ENCODE results near the gene TSSK3. TPM values are rescaled to one million over a fixed set of nuclear protein-coding genes. Genes with fewer than 3 reads are reported as not detected.

Gene TSSK3
- polyA plus RNA-seq, 1 experiment = 0.33 TPM

- no peak overlapping the region for H3K27ac ChIP-seq (ENCODE audit: low read depth, low read length)
- H3K27me3 ChIP-seq (ENCODE audit: control insufficient read depth, insufficient read depth, low read length) = no peaks in the 10 kb centered on the region
- POLR2A ChIA-PET = interaction anchor here (4.2 kb wide), 1 partner anchor 32 kb away, joined by 30 read pairs; the partner anchor contains the start of gene MARCKSL1
- H3K4me3 ChIP-seq (ENCODE audit: low read depth, low read length) = no peak overlapping the region
- TF ChIP-seq CTCF (IDR thresholded peaks at IDR 0.05; ENCODE audit: low read depth, low read length) = no peak
- no peaks in the 10 kb centered on the region for H3K9me3 ChIP-seq (ENCODE audit: control insufficient read depth, insufficient read depth, low read length)
- CTCF ChIA-PET = interaction anchor here (0.9 to 1.6 kb wide), 2 partner anchors 33 to 152 kb away, joined by 3 to 5 read pairs; no protein-coding TSS in a partner anchor
- no peak for DNase-seq (ENCODE audit: low read depth, low spot score)
Observed at GRCh38 chr1:32367912-32368635, 5.7 kb downstream of the TSSK3 start.

GRCh38 chr1:32372149-32372756 is 9.9 kb downstream of the TSSK3 start:
- Histone ChIP-seq H3K9me3 (ENCODE audit: control insufficient read depth, insufficient read depth, low read length) (no peaks in the 10 kb centered on the region), H3K4me3 (ENCODE audit: low read depth, low read length) (no peak overlapping the region), H3K27me3 (ENCODE audit: control insufficient read depth, insufficient read depth, low read length) (no peaks in the 10 kb centered on the region), H3K27ac (ENCODE audit: low read depth, low read length) (no peak overlapping the region)
- ChIA-PET POLR2A (interaction anchor here (1.1 kb wide), 1 partner anchor 36 kb away, joined by 3 read pairs; the partner anchor contains the start of gene MARCKSL1), CTCF (interaction anchor here (0.6 to 2.1 kb wide), 3 partner anchors 19 to 157 kb away, joined by 3 to 10 read pairs (median 4); no protein-coding TSS in a partner anchor)
- DNase-seq (ENCODE audit: low read depth, low spot score) = no peak
- TF ChIP-seq CTCF (IDR thresholded peaks at IDR 0.05; ENCODE audit: low read depth, low read length) = no peak

GRCh38 chr1:32373996-32374592 is 11.8 kb downstream of the TSSK3 start:
- Histone ChIP-seq H3K27ac (ENCODE audit: low read depth, low read length) (no peak overlapping the region), H3K9me3 (ENCODE audit: control insufficient read depth, insufficient read depth, low read length) (no peaks in the 10 kb centered on the region), H3K4me3 (ENCODE audit: low read depth, low read length) (no peak overlapping the region), H3K27me3 (ENCODE audit: control insufficient read depth, insufficient read depth, low read length) (no peaks in the 10 kb centered on the region)
- CTCF ChIA-PET = no interaction called here
- POLR2A ChIA-PET = no interaction called here
- DNase-seq (ENCODE audit: low read depth, low spot score) = no peak
- TF ChIP-seq CTCF (IDR thresholded peaks at IDR 0.05; ENCODE audit: low read depth, low read length) = no peak

- no peak for TF ChIP-seq CTCF (IDR thresholded peaks at IDR 0.05; ENCODE audit: low read depth, low read length)
- ChIA-PET CTCF (no interaction called here), POLR2A (interaction anchor here (0.6 kb wide), 1 partner anchor 40 kb away, joined by 3 read pairs; the partner anchor contains the start of gene MARCKSL1)
- Histone ChIP-seq H3K9me3 (ENCODE audit: control insufficient read depth, insufficient read depth, low read length) (no peaks in the 10 kb centered on the region), H3K4me3 (ENCODE audit: low read depth, low read length) (no peak overlapping the region), H3K27ac (ENCODE audit: low read depth, low read length) (no peak overlapping the region), H3K27me3 (ENCODE audit: control insufficient read depth, insufficient read depth, low read length) (no peaks in the 10 kb centered on the region)
- DNase-seq (ENCODE audit: low read depth, low spot score) = no peak
Observed at GRCh38 chr1:32376199-32376598, 13.9 kb downstream of the TSSK3 start.
